ENCODE data around the gene BANF2. TPM values are rescaled to one million over a fixed set of nuclear protein-coding genes. Genes with fewer than 3 reads are reported as not detected.

The BANF2 gene
- total and polyA plus RNA-seq, 2 of the 4 experiments (the other 2 are of a cell fraction), result not detected

- peaks cover 42% of the 10 kb centered on the region for H3K9me1 ChIP-seq (ENCODE audit: insufficient read depth, low read length)
- in situ Hi-C loops (cut with MboI; ENCODE audit: low sequenced_read_pairs) (no loop called here), intact Hi-C loops (cut with micrococcal nuclease) (no loop called here), dilution Hi-C loops (cut with HindIII; ENCODE audit: low sequenced_read_pairs, unreplicated experiment) (no loop called here)
- no peak overlapping the region for H3K27ac ChIP-seq (ENCODE audit: insufficient read depth, low read length)
- TF ChIP-seq NFE2L2 (IDR thresholded peaks at IDR 0.05; ENCODE audit: low read depth, low read length) (no peak), RCOR1 (IDR thresholded peaks at IDR 0.05; ENCODE audit: insufficient replicate concordance, low read length) (no peak), MAFK (IDR thresholded peaks at IDR 0.05; ENCODE audit: low read depth, low read length) (no peak), CHD1 (IDR thresholded peaks at IDR 0.05; ENCODE audit: low read depth, low read length) (no peak), POLR2A (IDR thresholded peaks at IDR 0.05; ENCODE audit: low read depth, low read length) (no peak), FOS (IDR thresholded peaks at IDR 0.05; ENCODE audit: low read depth, low read length) (no peak), MXI1 (IDR thresholded peaks at IDR 0.05; ENCODE audit: borderline replicate concordance, low read depth, low read length) (no peak), RFX5 (IDR thresholded peaks at IDR 0.05; ENCODE audit: low read depth, low read length) (no peak), BHLHE40 (IDR thresholded peaks at IDR 0.05; ENCODE audit: low read depth, low read length) (no peak), SMC3 (IDR thresholded peaks at IDR 0.05; ENCODE audit: low read depth, low read length) (no peak), RAD21 (IDR thresholded peaks at IDR 0.05; ENCODE audit: low read length) (no peak), USF2 (IDR thresholded peaks at IDR 0.05; ENCODE audit: low read depth, low read length) (no peak), MAZ (IDR thresholded peaks at IDR 0.05; ENCODE audit: borderline replicate concordance, low read depth, low read length) (no peak), CEBPB (IDR thresholded peaks at IDR 0.05; ENCODE audit: low read depth, low read length) (no peak)
- TF ChIP-seq, protein P1, sequence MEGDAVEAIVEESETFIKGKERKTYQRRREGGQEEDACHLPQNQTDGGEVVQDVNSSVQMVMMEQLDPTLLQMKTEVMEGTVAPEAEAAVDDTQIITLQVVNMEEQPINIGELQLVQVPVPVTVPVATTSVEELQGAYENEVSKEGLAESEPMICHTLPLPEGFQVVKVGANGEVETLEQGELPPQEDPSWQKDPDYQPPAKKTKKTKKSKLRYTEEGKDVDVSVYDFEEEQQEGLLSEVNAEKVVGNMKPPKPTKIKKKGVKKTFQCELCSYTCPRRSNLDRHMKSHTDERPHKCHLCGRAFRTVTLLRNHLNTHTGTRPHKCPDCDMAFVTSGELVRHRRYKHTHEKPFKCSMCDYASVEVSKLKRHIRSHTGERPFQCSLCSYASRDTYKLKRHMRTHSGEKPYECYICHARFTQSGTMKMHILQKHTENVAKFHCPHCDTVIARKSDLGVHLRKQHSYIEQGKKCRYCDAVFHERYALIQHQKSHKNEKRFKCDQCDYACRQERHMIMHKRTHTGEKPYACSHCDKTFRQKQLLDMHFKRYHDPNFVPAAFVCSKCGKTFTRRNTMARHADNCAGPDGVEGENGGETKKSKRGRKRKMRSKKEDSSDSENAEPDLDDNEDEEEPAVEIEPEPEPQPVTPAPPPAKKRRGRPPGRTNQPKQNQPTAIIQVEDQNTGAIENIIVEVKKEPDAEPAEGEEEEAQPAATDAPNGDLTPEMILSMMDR (conservative IDR thresholded peaks at IDR 0.05; ENCODE audit: low read depth, low read length), result no peak
- TF ChIP-seq, protein P2, sequence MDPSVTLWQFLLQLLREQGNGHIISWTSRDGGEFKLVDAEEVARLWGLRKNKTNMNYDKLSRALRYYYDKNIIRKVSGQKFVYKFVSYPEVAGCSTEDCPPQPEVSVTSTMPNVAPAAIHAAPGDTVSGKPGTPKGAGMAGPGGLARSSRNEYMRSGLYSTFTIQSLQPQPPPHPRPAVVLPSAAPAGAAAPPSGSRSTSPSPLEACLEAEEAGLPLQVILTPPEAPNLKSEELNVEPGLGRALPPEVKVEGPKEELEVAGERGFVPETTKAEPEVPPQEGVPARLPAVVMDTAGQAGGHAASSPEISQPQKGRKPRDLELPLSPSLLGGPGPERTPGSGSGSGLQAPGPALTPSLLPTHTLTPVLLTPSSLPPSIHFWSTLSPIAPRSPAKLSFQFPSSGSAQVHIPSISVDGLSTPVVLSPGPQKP (IDR thresholded peaks at IDR 0.05; ENCODE audit: borderline replicate concordance, low read depth, low read length), result no peak
- peaks cover 33% of the 10 kb centered on the region for H3K36me3 ChIP-seq (ENCODE audit: control insufficient read depth, insufficient read depth, low read length)
- WGBS, 2 experiments (ENCODE audit: extremely low coverage in 2 of 2, insufficient read length in 1 of 2), result no CpG with 5 or more reads among the region's 1 CpG
- no peak overlapping the region for H3K23ac ChIP-seq (ENCODE audit: low read depth, low read length)
- no peak overlapping the region for H3K14ac ChIP-seq (replicated peaks; ENCODE audit: low read depth, low read length)
- H3K79me1 ChIP-seq (ENCODE audit: low read depth in 1 of 2, low read length in 2 of 2), result peaks cover 23 to 80% of the 10 kb centered on the region in 2 experiments
- no peak overlapping the region for H3K4me3 ChIP-seq (ENCODE audit: insufficient read depth, low read depth, low read length)
- no peak overlapping the region for H3K56ac ChIP-seq (ENCODE audit: extremely low read depth, insufficient read depth, low read length)
- H3K4me1 ChIP-seq (ENCODE audit: control insufficient read depth, insufficient read depth, low read length), result peaks cover 28% of the 10 kb centered on the region
- H2BK5ac ChIP-seq (ENCODE audit: low read depth, low read length, poor library complexity, severe bottlenecking), result no peak overlapping the region
- H2AFZ ChIP-seq (replicated peaks; ENCODE audit: low read length, poor library complexity), result no peak overlapping the region
- ATAC-seq (ENCODE audit: low read depth) (no peak), DNase-seq (no peak)
- H3K27me3 ChIP-seq (ENCODE audit: control insufficient read depth, insufficient read depth, low read length), result no peaks in the 10 kb centered on the region
- no peak overlapping the region for H2BK120ac ChIP-seq (ENCODE audit: low read depth, low read length)
- no peak overlapping the region for H2AK9ac ChIP-seq (replicated peaks; ENCODE audit: low read depth, low read length, poor library complexity)
- no peak overlapping the region for H3K4ac ChIP-seq (ENCODE audit: low read depth, low read length)
- no TSS peak for BruUV-seq (replicated peaks)
- no peak overlapping the region for H2BK20ac ChIP-seq (ENCODE audit: low read depth, low read length)
- ChIA-PET CTCF (no interaction called here), POLR2A (ENCODE audit: unreplicated experiment) (no interaction called here)
- no peak overlapping the region for H2BK15ac ChIP-seq (ENCODE audit: low read depth, low read length)
- H4K20me1 ChIP-seq (ENCODE audit: insufficient read depth, low read length), result peaks cover 100% of the 10 kb centered on the region
- no peak overlapping the region for H4K8ac ChIP-seq (ENCODE audit: low read depth in 2 of 2, low read length in 2 of 2)
- H3K4me2 ChIP-seq (ENCODE audit: low read depth, low read length), result no peak overlapping the region
- H3K9me3 ChIP-seq (ENCODE audit: control insufficient read depth, insufficient read depth, low read length), result no peaks in the 10 kb centered on the region
- no peak overlapping the region for H4K5ac ChIP-seq (ENCODE audit: low read depth, low read length)
- H3K18ac ChIP-seq (ENCODE audit: low read depth, low read length), result no peak overlapping the region
- H2AK5ac ChIP-seq (ENCODE audit: low read depth, low read length), result no peak overlapping the region
- no peak overlapping the region for H4K91ac ChIP-seq (ENCODE audit: insufficient read depth, low read depth, low read length)
- H3K9ac ChIP-seq (ENCODE audit: low read depth, low read length), result no peak overlapping the region
These were observed 28.8 kb upstream of the BANF2 start for GRCh38 chr20:17671011-17671410.

Measured in IMR-90 (cell line).